HG02938 (cell line): ENCODE measurements around the gene MAPT.

Source experiments
- ATAC-seq: cut with Tn5 transposase; IDR thresholded peaks from one replicate; pipeline ENCODE4 v1.9.1; 2021; ENCODE audit warnings: mild to moderate bottlenecking, moderate library complexity; ENCODE audit not compliant: unreplicated experiment

The MAPT gene

GRCh38 chr17:46043606-46044005 lies 149.3 kb downstream of the MAPT start:
- ATAC-seq, result no peak

GRCh38 chr17:46044286-46044928 lies 150.1 kb downstream of the MAPT start:
- no peak for ATAC-seq

GRCh38 chr17:46044989-46045388 lies 150.6 kb downstream of the MAPT start:
- no peak for ATAC-seq

GRCh38 chr17:46045639-46046038 lies 151.3 kb downstream of the MAPT start:
- ATAC-seq, result no peak

GRCh38 chr17:46046957-46047356 lies 152.6 kb downstream of the MAPT start:
- ATAC-seq, result no peak

- ATAC-seq, result no peak
These were observed 153.0 kb downstream of the MAPT start for GRCh38 chr17:46047398-46047797.

- no peak for ATAC-seq
These were observed 153.5 kb downstream of the MAPT start for GRCh38 chr17:46047856-46048255.

GRCh38 chr17:46049656-46050055 lies 155.3 kb downstream of the MAPT start:
- ATAC-seq, result no peak

- ATAC-seq, result no peak
These were observed 159.7 kb downstream of the MAPT start for GRCh38 chr17:46053911-46054534.

GRCh38 chr17:46056800-46057304 lies 162.5 kb downstream of the MAPT start:
- ATAC-seq, result no peak

- ATAC-seq, result no peak
These were observed 163.0 kb downstream of the MAPT start for GRCh38 chr17:46057366-46057765.

GRCh38 chr17:46059486-46059885 lies 165.1 kb downstream of the MAPT start:
- ATAC-seq, result no peak

- ATAC-seq, result no peak
These were observed 166.1 kb downstream of the MAPT start for GRCh38 chr17:46060461-46060860.

- ATAC-seq, result no peak
These were observed 167.1 kb downstream of the MAPT start for GRCh38 chr17:46061435-46061834.

- no peak for ATAC-seq
These were observed 168.9 kb downstream of the MAPT start for GRCh38 chr17:46063241-46063640.

- no peak for ATAC-seq
These were observed 170.1 kb downstream of the MAPT start for GRCh38 chr17:46064460-46064859.

GRCh38 chr17:46071796-46072195 lies 177.4 kb downstream of the MAPT start:
- ATAC-seq, result no peak

- ATAC-seq, result no peak
These were observed 178.6 kb downstream of the MAPT start for GRCh38 chr17:46072998-46073397.

- ATAC-seq, result no peak
These were observed 180.2 kb downstream of the MAPT start for GRCh38 chr17:46074540-46074939.
